ENCODE results near the gene PRKAG2.

GRCh38 chr7:151852486-151853396 is 24.2 kb downstream of the PRKAG2 start:
- TF ChIP-seq CTCF (conservative IDR thresholded peaks at IDR 0.05; ENCODE audit: low read length) = no peak
- TF ChIP-seq EZH2phosphoT487 (IDR thresholded peaks at IDR 0.05; ENCODE audit: borderline replicate concordance) = no peak
